HL-60 (cell line): ENCODE data around the gene CATSPERE.

Source experiments
- CTCF ChIP-seq: IDR thresholded peaks from one replicate; pipeline ENCODE4 v1.5.1; 2011; ENCODE audit warnings: low read length, control low read depth, inconsistent platforms; ENCODE audit not compliant: insufficient read depth
- GABPA ChIP-seq: IDR thresholded peaks from 2 replicates; pipeline ENCODE4 v1.6.1; 2012; ENCODE audit warnings: low read depth
- POLR2AphosphoS5 ChIP-seq: IDR thresholded peaks from 2 replicates; pipeline ENCODE4 v1.6.1; 2012; ENCODE audit warnings: low read depth
- REST ChIP-seq: IDR thresholded peaks from 2 replicates; pipeline ENCODE4 v1.6.1; 2012; ENCODE audit warnings: low read depth; ENCODE audit not compliant: insufficient replicate concordance
- SPI1 ChIP-seq: IDR thresholded peaks from 2 replicates; pipeline ENCODE4 v1.6.1; 2012; ENCODE audit warnings: low read depth, mild to moderate bottlenecking, borderline replicate concordance

- TF ChIP-seq CTCF = no peak
- TF ChIP-seq POLR2AphosphoS5 = no peak
- TF ChIP-seq SPI1 = no peak
- no peak for TF ChIP-seq GABPA
- TF ChIP-seq REST = no peak
Measured at GRCh38 chr1:244615301-244615700, 154.2 kb downstream of the CATSPERE start.
